Activated CD4-positive, alpha-beta T cell treated with anti-CD3 and anti-CD28 coated beads, Interleukin-2, amount 50 U/mL, for 16 hours (primary cell): ENCODE results near the gene MYO7A.

Experiments
- DNase-seq: peaks from one replicate; pipeline ENCODE4 v3.0.0-alpha.2; 2020

MYO7A gene

GRCh38 chr11:77112641-77113381 is 15.2 kb upstream of the MYO7A start:
- DNase-seq: no peak

GRCh38 chr11:77113382-77114088 is 14.5 kb upstream of the MYO7A start:
- no peak for DNase-seq

DNA sequence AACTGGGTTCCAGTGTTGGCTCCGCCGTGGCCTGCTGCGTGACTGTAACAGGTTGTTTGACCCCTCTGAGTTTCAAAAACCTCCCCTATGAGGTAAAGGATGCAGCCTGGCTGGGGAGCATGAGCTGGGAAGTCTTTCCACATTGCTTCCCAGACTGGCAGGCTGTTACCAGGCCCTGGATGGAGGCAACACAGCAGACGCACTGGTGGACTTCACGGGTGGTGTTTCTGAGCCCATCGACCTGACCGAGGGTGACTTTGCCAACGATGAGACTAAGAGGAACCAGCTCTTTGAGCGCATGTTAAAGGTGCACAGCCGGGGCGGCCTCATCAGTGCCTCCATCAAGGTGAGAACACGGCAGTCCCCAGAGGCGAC is 14.0 kb upstream of the MYO7A start:
- no peak for DNase-seq

GRCh38 chr11:77115181-77115611 is 12.8 kb upstream of the MYO7A start:
- no peak for DNase-seq

- no peak for DNase-seq
Observed at GRCh38 chr11:77115956-77116355, 12.1 kb upstream of the MYO7A start.

DNA sequence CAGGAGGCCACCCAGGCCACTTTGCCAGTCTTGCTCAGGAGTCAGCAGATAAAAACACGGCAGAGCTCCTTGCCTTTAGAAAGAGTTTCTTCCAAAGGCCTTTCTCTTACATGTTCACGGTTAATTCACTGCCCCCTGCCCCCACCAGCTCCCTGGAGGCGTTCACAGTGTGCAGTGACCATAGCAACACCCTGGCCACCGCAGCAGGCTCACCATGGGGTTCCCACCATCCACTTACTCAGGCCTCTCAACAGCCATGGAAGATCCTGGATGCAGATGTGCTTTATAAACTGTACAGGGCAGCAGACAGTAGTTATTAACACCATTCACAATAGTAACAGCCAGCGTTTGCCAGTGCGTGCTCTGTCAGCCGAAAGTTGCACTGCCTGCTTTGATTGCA is 10.6 kb upstream of the MYO7A start:
- DNase-seq: no peak

DNA sequence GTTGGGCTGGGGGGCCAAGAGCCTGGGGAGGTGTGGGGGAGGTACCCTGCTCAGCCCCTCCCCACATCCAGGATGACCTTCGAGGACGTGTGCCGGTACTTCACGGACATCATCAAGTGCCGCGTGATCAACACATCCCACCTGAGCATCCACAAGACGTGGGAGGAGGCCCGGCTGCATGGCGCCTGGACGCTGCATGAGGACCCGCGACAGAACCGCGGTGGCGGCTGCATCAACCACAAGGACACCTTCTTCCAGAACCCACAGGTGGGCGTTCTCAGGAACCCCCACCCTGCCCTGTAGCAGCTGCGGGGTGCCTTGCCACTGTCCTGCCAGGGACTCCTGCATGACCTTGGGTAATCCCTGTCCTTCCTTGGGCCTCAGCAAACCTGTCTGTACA is 10.0 kb upstream of the MYO7A start:
- DNase-seq: no peak

DNA sequence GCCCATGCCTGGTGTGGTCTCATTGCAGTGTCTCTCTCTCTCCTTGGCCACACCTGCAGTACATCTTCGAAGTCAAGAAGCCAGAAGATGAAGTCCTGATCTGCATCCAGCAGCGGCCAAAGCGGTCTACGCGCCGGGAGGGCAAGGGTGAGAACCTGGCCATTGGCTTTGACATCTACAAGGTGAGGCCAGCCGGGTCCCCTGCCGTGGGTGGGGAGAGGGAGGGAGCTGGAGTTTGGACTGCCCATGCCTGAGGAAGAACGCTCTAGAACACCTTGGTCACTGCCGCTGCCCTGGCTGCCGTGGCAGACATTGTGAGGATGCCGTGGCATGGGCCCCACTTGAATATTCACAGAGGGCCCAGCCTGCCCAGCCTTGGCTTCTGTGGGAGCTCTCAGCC is 9.1 kb upstream of the MYO7A start:
- no peak for DNase-seq

DNA sequence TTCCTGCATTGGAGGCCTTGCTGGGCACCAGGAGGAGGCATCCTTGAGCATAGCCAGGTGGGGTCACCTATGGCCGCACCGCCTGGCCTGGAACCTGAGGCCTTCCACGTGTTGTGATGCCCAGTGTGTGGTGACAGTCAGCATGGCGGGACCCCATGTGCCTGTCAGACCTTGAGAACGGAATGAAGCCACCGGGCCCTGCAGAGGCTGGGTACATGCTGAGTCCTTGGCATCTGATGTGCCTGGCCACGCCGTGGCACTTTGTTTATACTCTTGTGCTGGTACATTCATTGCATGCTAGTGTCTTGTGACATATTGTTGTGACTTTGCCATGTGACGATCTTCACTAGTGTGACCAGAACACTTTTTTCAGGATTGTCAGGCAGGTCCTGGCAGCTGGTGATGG is 8.5 kb upstream of the MYO7A start:
- no peak for DNase-seq

GRCh38 chr11:77120571-77120970 is 7.5 kb upstream of the MYO7A start:
- no peak for DNase-seq

GRCh38 chr11:77121096-77121640 is 6.9 kb upstream of the MYO7A start:
- DNase-seq: no peak

DNA sequence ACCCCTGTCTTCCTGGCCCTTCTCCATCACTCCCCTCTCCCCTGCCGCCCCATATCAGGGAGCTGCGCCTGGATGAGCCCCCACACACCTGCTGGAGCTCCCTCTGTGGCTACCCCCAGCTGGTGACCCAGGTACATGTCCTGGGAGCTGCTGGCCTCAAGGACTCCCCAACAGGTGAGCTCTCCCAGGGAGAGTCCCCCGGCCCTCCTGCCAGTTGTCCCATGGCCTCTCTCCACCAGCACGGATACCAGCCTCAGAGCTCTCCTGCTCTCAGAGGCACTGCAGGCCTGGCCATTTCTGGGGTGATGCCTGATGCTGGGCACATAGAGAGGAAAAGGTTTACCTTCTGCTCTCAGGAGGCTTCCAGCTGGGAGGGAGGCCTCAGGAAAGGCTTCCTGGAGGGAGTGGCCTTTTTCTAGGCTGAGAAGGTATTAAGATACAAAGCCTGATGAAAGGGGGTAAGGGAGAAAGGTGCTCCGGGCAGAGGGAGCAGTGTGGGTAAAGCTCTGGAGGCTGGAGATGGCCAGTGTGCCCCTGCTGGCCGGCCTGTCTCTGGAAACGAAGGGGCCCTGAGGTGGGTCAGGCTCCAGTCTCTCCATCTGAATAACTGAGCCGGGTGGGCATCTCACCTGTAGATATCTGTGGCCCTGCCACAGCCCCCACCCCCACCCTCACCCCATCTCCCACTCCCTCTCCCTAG is 6.0 kb upstream of the MYO7A start:
- DNase-seq: no peak

DNA sequence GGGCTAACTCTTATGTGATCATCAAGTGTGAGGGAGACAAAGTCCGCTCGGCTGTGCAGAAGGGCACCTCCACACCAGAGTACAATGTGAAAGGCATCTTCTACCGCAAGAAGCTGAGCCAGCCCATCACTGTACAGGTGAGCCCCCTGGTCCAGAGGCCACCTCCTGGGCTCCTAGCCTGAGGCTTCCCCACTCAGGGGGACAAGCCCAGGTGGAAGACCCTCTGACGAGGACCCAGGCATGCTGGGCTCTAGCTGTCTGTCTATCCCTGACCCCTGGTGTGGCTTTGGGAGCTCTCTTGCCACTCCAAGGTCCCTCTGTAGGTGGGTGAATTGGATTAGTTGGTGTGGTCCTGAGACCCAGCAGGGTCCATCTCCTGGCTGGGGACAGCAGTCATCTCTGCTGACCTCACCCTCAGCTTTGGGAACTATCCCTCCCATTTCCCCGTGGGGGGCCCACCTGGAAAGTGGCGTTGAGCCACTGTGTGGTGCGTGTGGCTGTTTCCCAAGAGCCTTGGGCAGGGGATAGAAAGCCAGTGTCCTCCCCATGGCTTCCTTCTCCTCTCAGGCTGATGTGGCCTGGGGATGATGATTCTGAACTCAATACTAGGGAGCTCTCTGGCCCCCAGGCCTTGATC is 5.4 kb upstream of the MYO7A start:
- no peak for DNase-seq

GRCh38 chr11:77123591-77123990 is 4.5 kb upstream of the MYO7A start:
- no peak for DNase-seq

GRCh38 chr11:77124041-77124440 is 4.0 kb upstream of the MYO7A start:
- no peak for DNase-seq

DNA sequence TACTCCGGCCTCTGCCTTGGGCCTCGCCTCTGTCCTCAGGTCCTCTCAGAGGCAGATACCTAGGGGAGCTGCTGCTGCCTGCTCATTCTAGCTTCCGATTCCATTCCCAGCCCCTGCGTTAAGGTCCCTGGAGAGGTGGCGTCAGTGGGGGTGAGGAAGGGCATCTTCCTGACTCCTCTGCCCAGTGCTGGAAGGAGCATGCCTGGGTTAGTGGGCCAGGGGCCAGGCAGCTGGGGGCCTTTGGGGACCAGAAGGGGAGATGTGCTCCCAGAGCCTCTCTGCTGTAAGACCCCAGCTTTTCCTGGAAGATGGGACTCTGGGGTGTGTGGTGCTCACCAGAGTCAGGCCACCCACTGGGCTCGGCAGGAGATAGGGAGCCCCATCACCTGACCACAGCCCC is 3.6 kb upstream of the MYO7A start:
- DNase-seq: no peak

DNA sequence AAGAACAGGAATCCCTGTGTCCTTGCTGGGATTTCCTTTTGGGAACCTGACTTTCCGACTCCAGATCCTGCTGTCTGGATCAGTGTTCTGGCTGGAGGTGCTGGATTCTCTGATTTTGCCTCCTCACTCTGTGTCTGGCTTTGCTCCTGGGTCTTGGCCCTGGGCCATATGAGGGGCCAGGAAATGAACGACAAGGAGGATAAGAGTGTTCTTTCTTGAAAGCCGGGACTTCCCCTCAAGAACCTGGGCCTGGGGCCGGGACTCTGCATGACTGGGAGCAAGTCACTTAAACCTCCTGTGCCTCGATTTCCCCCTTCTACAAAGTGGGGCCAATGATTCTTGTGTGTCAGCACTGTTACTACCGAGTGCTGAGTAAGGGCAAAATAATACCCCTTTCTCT is 2.9 kb upstream of the MYO7A start:
- no peak for DNase-seq

DNA sequence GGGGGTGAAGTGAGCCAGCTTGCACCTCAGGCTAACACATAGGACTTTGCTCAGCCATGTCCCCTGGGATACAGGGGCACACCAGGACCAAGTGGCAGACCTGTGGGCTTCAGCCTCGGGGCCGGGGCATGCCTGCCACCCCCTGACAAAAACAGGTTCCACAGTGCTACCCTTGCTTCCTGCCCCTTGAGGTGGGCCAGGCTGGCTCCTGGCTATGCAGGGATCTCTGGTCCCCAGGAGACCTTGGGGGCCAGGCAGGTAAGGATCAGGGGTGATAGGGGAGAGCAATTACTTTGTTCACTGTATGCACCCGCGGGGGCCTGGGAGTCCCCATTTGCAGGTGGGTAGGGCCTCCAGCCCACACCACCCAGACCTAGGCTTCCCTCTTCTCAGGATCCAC is 2.4 kb upstream of the MYO7A start:
- no peak for DNase-seq

GRCh38 chr11:77126156-77126775 is 1.8 kb upstream of the MYO7A start:
- DNase-seq: no peak

GRCh38 chr11:77126861-77127234 is 1.2 kb upstream of the MYO7A start:
- no peak for DNase-seq

DNA sequence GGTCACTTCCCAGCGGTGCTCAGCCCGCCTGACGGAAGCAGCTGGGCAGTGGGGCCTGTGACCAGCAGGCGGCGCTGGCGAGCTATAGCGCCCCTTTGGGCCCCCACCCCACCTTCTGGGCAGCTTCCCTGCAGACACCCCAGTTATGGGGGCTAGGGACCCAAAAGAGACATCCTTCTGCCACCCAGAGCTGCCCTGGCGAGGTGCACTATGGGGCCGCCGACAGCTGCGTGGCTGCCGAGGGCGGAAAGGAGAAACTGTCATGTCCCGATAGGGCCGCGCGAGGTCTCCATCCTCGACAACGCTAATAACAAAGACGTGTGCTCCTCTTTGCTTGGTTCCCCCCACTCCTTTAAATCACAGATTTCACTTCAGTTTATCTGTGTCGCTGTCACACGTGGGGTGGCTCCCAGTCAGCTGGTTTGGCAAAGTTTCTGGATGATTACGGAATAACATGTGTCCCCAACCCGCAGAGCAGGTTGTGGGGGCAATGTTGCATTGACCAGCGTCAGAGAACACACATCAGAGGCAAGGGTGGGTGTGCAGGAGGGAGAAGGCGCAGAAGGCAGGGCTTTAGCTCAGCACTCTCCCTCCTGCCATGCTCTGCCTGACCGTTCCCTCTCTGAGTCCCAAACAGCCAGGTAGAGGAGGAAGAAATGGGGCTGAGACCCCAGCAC is 673 bp upstream of the MYO7A start:
- DNase-seq: peak; percentile 41
